LoVo (cell line): ENCODE results near the gene KRTAP10-9.
"Not testable (repeated sequence)": the region's sequence is repeated elsewhere in the genome, so short reads cannot be mapped to it uniquely, and the experiment has no call there.

ENCODE experiments used
- DNase-seq: peaks from one replicate; pipeline ENCODE4 v3.0.0-alpha.2; 2016; ENCODE audit warnings: low spot score

Gene KRTAP10-9

GRCh38 chr21:44626673-44627143 is at the start of gene KRTAP10-9:
Gene KRTAP10-9 (plus strand): TSS chr21:44627093. CDS start chr21:44627172, 79 bp downstream.
- no peak for DNase-seq

DNA sequence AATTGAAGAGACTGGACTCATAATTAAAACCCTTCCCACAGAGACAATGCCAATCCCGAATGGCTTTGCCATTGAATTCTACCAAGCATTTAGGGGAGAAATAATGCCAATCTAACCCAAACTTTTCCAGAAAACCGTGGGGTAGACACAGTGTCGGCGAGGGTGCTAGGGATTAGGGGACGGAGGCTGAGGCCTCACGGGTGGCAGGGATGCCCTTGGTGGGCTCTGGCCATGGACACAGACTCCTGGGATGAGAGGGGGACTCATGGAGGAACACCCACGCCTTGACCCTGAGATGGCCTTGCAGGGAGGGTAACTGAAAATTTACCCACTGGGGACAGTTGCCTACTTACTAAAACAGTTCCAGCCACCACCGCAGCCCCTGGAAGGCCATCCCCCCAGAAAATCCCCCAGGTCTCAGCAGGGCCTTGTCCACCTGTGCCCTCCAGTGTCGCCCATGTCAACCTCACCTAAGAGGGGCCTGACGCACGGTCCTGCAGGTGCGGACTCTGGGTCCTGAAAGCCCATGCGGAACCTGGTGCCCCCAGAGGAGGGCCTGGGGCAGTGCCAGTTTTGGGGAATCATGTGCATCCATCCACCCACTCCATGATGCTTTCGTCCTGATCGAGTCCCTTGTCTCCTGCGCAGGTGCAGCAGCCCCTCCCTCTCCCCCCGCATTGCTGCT is 48.4 kb upstream of the KRTAP10-9 start:
- no peak for DNase-seq

GRCh38 chr21:44579056-44579832 is 47.6 kb upstream of the KRTAP10-9 start:
- DNase-seq = no peak

GRCh38 chr21:44579833-44580144 is 47.1 kb upstream of the KRTAP10-9 start:
- DNase-seq = no peak

- not testable (repeated sequence) for DNase-seq
These were observed 46.6 kb upstream of the KRTAP10-9 start, which contains the start of gene KRTAP10-5 for GRCh38 chr21:44580231-44580821. Gene KRTAP10-5 (minus strand): TSS chr21:44580604. CDS start chr21:44580578, 26 bp downstream.

- DNase-seq = no peak
These were observed 45.7 kb upstream of the KRTAP10-9 start for GRCh38 chr21:44581158-44581557.

GRCh38 chr21:44582055-44582454 is 44.8 kb upstream of the KRTAP10-9 start:
- DNase-seq = no peak

- DNase-seq = no peak
These were observed 43.6 kb upstream of the KRTAP10-9 start for GRCh38 chr21:44583089-44583799.

GRCh38 chr21:44583800-44584147 is 43.1 kb upstream of the KRTAP10-9 start:
- no peak for DNase-seq

- no peak for DNase-seq
These were observed 41.0 kb upstream of the KRTAP10-9 start for GRCh38 chr21:44585892-44586291.

DNA sequence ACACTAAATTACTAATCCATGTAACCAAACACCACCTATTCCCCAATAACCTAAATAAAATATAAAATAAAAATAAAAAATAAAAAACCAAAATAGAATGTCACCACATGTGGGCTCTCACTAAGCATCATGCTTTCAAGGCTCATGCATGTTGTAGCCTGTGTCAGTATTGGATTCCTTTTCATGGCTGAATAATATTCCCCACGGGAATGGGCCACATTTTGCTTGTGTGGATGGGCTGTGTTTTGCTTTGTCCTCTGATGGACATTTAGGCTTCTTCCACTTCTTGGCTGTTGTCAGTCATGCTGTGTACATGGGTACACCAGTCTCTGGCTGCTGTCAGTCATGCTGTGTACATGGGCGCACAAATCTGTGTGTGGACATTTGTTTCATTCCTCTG is 37.8 kb upstream of the KRTAP10-9 start:
- DNase-seq = no peak

GRCh38 chr21:44589586-44590305 is 37.1 kb upstream of the KRTAP10-9 start:
- DNase-seq = no peak

DNA sequence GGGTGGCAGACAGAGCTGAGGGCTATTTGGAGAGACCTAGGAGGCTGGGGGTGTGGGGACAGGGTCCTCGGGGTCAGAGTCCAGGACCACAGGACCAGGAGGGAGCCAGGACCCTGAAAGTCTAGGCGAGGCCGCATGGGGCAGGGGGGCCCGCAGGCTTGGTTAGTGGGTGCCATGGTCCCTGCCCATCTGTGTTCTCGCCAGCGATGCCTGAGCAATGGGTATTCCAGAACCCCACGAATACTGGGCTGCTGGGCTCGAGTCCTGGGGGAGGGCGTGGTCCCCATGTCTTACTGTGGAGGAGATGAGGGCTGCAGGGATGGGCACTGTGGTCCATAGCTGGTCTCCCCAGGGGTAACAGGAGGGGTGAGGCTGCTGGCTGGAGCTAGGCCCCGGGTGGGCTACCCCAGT is 36.6 kb upstream of the KRTAP10-9 start:
- no peak for DNase-seq

DNA sequence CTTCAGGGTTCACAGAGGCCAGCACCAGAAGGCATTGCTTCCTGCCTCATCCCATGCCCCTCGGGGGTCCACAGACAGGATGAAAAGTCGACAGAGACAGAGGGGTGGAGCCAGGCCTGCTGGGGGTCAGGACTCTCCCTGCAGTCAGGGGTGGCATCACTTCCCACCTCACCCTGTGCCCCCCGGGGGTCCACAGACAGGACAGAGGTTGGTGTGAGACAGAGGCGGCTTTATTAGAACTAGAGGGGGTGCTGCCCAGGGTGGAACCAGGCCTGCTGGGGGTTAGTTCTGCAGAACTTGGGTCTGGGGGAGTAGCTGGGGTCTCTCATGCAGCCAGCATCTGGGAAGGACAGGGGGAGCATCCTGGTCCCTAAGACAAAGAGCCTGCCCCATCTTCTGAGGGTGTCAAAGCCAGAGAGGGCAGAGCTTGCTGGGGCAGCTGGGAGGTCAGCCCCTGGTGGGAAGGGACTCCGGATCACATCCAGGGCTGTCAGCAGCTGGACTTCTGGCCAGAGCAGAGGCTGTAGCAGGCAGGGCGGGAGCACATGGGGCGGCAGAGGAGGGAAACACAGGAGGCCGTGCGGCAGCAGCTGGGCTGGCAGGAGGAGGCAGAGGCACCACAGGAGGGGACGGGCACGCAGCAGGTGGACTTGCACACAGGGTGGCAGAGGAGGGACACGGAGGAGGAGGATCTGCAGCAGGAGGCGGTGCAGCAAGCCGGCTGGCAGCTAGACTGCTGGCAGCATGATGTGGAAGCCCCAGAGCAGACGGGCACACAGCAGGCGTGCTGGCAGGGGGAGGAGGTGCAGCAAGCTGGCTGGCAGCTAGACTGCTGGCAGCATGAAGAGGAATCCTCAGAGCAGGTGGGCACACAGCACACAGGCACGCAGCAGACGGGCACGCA is 35.7 kb upstream of the KRTAP10-9 start:
- not testable (repeated sequence) for DNase-seq

GRCh38 chr21:44591801-44592130 is 35.1 kb upstream of the KRTAP10-9 start:
- not testable (repeated sequence) for DNase-seq

DNA sequence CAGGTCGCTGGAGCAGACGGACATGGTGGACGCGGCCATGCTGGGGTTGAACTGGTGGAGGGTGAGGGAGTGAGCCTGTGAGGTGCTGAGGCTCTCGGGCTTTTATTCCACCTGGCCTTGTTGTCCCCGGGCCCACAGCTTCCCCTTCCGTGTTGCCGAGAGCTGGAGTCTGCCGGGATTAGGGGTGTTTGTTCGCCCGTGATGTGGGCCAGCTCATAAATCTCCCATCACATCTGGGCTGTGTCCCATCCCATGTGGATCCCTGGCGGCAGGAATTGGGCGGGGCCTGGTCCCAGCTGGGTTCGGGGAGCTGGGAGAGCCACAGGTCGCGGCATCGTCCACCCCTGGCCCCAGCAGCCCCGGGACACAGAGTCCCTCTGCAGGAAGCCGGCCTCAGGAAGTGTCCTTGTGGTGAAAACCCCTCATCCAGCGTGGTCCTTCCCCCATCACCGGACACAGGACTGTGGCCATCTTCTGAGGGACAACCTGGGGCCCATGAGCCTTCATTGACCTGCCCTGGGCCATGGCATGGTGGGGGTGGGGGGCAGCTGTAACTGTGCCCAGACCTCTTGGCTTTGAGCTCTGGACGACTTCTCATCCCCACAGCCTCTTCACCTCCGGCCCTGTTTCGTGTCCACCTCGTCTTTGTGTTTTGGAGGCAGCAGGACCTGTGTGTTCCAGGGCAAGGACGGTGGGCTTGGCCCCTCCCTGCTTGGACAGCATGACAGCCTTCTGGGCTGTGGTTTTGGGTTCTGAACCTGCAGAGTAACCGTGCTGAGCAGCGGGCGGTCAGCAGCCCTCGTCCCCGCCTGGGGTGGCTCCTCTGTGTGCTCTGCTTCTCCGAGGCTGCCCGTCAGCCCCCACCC is 34.2 kb upstream of the KRTAP10-9 start, which contains the start of gene KRTAP10-6:
KRTAP10-6 (minus strand) TSS at position 60 of the 866 bp plus-strand sequence; CDS start at position 39, 21 bp downstream.
- DNase-seq = no peak

DNA sequence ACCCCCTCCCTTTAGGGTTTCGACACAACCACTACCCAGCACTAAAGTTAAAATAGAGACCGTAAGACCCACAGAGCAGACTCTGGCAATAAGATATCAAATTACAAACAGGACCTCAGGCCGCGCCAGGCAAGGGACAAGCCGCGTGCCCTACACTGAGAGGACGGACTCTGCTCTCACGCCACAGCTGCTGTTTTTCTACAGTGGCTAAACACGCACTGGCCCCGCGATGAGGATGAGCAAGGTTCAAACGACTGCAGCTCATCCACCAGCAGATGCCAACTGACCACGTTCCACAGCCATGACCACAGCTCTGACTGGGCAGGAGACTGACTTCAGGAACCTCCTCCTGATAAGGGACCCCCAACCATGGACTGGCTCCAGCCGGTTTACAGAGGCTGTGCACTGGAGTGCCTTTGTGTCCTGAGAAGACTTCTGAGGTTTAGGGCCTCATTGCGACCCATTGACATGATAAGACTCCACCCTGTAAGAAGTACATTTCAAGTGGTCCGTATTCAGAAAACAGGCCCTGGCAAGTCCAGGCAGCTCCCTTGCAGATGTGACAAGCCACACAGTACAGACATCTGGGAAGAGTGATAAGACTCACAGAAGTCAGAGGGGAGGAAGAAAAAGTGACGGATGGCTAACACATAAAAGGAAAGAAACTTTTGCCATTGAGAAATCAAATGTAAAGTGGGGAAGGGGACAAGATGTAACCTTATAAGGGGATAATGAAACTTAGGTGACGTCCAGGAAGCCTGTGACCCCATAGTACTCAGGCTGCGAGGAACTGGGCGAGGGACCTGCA is 33.1 kb upstream of the KRTAP10-9 start:
- DNase-seq = no peak

- DNase-seq = no peak
These were observed 32.4 kb upstream of the KRTAP10-9 start for GRCh38 chr21:44594406-44594916.

GRCh38 chr21:44595524-44595923 is 31.4 kb upstream of the KRTAP10-9 start:
- no peak for DNase-seq
